NCI-H774 (cell line): Measurements from ENCODE around the gene NETO2.
"Not testable (repeated sequence)": the region's sequence is repeated elsewhere in the genome, so short reads cannot be mapped to it uniquely, and the experiment has no call there.

Experiments
- DNase-seq: peaks from one replicate; lab custom pipeline; 2025; lab: John Stamatoyannopoulos, UW

NETO2 gene

DNA sequence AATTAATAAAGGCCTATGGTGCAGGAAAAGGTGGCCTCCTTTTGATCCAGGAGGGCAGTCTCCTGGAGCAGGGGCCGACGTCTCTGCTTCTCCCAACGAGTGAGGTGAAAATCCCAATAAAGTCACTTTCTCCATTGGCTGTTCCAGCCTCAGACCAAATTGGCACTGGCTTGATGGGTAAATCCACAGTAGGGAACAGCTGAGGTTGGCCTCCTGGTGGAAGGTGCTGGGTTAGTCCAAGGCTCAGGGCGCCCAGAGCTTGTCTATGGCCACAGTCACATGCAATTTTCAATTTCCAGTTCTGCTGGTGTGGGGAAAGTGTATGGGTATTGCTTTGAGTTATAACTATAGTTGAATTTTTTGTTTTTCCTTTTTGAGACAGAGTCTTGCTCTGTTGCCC is 79.0 kb downstream of the NETO2 start:
- DNase-seq = no peak

DNA sequence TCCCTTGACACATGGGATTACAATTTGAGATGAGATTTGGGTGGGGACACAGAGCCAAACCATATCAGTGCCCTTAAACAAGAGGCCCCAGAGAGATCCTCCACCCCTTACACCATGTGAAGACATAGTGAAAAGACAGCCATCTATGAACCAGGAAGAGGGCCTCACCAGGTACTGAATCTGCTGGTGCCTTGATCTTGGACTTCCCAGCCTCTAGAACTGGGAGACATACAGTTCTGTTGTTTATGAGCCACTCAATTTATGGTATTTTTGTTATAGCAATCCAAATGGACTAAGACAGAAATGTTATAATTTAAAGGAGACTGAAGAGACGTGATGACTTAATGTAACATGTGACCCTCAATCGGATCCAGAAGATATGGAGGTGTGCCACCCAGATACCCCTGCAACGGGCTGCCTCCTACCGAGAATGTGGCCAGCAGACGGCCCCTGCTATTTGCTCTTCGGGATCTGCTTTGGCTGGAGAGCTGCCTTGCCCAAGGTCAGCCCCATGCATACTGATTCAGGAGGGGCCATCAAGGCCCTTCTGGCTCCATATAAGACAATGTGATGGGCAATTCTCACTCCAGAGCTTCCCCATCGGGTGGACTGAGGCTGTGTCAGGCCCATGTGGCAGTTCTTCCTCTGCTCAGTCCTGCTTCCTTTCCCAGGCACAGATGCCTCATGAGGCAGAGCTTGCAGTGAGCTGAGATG is 80.6 kb downstream of the NETO2 start:
- DNase-seq = no peak

DNA sequence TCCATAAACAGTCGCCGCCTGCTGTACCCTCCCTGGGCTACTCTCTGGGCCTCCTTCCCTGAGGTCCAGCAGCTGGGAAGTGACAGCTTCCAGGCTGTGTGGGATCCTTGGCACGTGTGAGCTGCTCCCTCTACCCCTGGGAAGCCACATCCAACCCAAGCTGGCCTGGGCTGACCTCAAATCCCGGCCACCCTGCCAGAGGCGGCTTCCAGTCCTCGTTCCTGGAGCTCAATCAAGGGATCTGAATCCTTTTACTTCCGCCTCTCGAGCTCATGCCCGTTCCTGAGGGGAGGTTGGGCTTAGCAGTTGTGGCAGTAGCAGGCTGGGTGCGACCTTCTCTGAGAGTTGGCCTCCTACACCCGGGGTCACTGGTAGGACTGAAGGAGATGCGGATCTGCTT is 82.5 kb downstream of the NETO2 start:
- DNase-seq = no peak

DNA sequence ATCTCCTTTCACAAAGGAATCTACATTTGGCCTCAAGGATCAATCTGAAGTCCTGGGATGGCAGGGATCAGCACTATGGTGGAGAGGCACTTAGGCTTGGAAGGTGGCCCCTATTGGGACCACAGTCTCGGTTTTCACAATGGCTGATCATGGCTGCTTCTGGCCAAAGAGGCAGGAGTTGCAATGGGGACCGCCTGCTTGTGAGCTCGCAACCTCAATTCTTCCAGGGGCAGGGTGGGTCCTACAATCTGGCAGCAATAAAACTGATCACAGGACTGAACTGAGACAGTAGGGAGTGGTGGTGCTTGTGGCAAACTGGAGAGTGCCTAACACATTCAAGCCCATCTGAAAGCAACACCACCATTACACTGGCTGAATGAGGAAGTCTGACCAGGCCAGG is 83.1 kb downstream of the NETO2 start:
- no peak for DNase-seq

DNA sequence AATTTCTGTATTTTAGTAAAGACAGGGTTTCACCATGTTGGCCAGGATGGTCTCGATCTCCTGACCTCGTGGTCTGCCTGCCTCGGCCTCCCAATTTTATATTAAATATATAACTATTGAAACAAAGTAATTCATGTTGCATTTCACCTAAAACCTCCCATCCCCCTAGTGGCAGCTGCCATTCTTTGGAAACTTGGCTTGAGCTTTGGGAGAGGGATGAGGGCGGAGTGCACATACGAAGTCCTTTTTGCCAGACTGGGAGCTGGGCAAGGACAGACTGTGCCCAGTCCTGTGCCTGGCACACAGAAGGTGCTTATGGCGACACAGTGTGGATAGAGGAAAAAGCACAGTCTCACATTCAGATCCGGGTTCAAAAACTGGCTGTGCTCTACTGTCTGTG is 83.8 kb downstream of the NETO2 start:
- DNase-seq = no peak

DNA sequence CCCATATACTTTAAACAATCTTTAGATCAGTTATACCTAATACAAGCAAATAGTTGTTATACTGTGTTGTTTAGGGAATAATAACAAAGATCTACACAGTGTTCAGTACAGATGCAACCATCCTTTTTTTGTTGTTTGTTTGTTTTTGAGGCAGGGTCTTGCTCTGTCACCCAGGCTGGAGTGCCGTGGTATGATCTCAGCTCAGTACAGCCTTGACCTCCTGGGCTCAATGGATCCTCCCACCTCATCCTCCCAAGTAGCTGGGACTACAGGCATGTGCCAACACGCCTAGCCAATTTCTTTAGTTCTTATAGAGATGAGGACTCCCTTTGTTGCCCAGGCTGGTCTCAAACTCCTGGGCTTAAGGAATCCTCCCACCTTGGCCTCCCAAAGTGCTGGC is 84.6 kb downstream of the NETO2 start:
- DNase-seq = not testable (repeated sequence)

DNA sequence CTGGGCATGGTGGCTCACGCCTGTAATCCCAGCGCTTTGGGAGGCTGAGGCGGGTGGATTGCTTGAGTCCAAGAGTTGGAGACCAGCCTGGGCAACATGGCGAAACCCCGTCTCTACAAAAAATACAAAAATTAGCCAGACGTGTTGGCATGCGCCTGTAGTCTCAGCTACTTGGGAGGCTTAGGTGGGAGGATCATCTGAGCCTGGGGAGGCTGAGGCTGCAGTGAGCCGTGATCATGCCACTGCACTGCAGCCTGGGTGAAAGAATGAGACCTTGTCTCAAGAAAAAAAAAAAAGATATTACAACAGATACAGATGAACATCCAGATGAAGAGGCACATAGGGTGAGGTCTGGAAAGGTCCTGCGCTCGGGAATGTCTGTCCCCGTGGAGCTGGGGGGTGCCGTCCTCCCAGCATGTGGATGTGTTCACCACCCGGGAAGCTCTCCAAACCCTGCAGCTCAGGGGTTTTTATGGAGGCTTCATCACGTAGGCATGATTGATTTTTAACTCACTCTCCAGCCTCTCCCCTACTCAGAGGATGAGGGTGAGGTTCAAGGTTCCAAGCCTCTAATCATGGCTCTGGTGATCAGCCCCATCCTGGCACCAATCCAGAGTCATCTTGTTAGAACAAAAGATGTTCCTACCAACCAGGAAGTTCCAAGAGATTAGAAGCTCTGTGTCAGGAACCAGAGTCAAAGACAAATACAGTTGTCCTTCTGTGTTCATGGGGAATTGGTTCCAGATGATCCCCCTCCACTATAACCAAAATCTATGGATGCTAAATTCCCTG is 85.3 kb downstream of the NETO2 start:
- peak; percentile 30 for DNase-seq

DNA sequence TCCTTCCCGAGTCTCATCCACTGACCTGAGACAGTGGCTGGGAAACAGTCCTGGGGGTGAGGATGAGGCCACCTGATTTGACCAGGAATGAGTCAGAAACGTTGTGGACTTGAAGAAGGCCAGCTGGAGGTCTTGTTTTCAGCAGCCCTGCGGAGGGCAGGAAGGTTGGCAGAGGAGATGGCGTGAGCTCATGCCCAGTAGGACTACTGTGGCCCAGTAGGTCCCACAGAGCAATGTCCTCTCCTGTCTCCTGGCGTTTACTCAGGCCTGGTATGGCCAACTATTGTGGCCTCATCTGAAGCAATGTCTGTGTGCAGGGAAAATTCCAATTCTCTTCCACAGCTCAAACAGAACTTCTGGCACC is 86.1 kb downstream of the NETO2 start:
- DNase-seq = no peak

DNA sequence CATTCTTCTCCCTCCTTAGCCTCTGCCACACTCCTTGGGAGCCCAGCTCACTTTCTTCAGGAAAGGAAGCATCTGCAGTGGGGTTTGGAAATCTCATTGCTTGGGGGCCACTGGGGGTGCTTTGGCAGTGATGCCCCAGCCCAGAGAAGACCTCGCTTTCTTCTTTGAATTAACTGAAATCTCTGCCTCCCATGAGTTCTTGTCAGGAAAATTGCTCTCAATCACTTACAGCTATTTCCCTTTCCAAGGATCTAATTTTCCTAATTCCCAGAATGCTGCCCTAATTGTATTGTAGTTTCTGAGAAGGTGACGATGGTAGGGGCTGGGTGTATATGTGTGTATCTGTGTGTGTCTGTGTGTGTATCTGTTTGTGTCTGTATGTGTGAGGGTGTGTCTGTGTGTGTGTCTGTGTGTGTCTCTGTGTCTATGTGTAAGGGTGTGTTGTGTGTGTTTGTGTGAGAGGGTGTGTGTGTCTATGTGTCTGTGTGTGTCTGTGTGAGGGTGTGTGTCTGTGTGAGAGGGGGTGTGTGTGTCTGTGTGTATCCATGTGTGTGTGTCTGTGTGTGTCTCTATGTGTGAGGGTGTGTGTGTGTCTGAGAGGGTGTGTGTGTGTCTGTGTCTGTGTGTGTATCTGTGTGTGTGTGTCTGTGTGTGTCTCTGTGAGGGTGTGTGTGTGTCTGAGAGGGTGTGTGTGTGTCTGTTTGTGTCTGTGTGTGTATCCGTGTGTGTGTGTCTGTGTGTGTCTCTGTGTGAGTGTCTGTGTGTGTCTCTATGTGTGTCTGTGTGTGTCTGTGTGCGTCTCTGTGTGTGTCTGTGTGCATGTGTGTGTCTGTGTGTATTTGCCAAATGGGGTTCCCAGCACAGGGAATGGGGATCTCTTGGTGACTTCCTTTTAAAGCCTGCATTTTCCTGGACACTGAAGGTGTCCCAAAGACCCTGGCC is 86.8 kb downstream of the NETO2 start:
- DNase-seq = no peak

DNA sequence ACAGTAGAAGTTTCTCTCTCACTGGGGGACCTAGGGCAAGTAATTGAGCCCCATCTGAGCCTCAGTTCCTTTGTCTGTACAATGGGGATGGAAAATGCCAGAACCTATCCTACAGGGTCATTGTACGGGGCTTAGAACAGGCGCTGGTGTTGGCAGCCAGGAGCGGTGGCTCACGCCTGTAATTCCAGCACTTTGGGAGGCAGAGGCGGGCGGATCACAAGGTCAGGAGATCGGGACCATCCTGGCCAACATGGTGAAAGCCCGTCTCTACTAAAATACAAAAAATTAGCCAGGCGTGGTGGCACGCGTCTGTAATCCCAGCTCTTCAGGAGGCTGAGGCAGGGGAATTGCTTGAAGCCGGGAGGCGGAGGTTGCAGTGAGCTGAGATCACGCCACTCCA is 87.7 kb downstream of the NETO2 start:
- not testable (repeated sequence) for DNase-seq

DNA sequence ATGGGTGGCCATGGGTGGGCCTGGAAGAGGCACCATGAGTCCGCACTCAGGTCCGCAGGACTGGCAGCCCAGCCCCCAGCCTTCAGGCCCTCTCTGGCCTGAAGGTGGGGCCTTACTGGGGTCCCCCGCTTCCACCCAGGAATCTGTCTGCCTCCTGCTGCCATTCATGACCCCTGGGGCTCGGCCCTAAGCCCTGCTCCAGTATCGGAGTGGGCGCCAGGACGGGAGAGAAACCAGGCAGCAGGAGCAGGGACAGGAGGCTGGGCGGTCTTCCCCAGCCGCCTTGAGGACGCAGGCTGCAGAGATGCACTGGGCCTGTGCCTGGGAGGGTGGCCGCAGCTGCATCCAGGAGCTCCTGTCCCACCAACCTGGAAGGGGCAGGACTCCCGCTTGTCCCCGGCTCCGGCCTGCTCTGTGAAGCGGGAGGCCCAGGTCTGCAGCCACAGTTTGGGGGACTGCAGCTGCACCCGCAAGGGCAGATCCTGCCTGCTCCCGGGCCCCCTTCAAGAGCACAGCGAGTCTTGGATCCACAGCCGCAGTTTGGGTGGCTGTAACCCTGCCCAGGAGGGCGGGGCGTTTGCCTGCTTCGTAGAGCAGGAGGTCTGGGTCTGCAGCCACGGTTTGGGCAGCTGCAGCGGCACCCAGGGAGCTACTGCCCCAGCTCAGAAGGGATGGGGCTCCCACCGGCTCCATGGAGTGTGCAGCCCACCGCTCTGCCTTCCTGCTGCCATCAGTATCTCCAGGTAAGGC is 88.4 kb downstream of the NETO2 start:
- no peak for DNase-seq

DNA sequence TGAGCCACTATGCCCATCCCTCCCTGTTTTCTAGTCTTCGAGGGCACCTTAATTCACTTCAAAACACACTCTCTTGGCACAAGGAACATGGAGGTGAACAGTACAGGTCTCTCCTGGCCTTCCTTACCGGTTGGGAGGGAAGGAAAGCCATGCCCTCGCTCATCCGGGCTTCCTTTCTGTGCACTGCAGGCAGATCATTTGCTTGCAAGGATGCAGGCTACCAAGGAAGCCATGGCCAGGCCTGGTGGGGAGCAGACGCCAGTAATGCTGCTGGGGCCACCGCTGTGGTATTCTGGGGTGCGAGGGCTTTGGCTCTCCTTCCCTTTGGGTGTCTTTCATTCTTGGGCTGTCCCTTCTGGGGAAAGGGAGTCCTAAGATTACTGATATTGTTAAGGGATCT is 89.4 kb downstream of the NETO2 start:
- no peak for DNase-seq

DNA sequence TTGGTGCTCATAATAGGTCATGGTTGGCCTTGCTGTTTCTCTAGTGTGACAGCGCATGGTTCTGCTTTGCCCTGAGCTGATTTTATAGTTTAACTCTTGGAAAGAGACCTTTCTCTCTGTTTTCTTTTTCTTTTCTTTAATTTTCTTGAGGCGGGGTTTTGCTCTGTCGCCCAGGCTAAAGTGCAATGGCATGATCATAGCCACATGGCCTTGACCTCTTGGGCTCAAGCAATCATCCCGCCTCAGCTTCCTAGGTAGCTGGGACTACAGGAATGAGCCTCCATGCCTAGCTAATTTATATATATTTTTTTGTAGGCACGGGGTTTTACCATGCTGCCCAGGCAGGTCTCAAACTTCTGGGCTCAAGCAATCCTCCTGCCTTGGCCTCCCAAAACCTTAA is 89.8 kb downstream of the NETO2 start:
- DNase-seq = no peak

DNA sequence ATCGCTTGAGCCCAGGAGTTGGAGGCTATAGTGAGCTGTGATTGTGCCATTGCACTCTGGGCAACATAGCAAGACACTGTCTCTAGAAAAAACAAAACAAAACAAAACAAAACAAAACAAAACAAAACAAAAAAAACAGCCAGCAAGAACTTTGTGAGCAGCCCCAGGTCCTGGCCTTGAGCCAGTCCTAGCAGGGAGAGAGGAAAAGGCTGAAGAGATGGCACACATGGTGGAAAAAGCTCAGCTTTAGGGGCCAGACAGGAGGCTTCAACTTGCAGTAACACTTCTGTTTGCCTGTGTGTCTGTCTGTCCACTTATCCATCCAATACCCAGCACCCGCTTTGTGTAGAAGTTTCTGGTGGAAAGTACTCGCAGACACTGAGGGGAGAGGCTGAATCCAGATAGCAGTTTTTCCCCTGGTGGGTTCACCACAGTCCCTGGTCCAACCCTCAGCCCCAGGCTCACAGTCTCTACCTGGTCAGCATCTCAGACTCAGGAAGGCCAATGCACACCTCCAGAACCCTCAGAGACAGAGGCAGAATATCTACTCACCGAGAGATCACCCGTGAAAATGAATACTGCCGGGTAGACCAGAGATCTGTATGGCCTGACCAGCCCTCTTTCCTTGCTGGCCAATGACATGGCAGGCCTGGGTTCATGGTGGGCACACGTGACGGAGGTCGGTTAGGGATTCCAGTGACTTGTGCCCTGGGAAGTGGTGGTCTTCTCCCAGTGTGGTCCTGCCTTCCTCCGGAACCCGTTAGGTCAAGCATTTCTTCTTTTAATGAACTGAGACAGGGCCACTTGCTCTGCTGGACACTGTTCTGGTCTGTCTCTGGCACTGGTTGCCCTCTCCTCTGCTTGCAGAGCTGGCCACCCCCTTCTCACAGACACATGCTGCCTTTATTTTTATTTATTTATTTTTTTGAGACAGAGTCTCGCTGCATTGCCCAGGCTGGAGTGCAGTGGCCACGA is 90.8 kb downstream of the NETO2 start:
- no peak for DNase-seq

DNA sequence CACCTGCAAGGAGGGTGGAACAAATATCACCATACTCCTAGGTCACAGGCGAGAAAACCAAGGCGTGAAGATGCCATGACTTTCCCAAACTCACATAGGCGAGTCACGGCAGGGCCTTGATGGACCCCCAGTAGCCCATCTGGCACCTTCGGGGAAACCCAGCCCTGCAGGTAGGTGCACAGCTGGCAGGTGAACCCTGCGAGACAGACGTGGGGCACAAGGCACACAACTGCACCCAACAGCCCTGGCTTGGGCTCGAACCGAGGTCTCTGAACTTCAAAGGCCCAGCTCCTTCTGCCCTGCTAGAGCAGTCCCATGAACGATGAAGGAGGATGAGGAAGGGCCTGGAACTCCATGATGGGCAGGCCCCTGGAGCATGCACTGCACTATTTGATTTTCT is 92.7 kb downstream of the NETO2 start:
- DNase-seq = no peak

DNA sequence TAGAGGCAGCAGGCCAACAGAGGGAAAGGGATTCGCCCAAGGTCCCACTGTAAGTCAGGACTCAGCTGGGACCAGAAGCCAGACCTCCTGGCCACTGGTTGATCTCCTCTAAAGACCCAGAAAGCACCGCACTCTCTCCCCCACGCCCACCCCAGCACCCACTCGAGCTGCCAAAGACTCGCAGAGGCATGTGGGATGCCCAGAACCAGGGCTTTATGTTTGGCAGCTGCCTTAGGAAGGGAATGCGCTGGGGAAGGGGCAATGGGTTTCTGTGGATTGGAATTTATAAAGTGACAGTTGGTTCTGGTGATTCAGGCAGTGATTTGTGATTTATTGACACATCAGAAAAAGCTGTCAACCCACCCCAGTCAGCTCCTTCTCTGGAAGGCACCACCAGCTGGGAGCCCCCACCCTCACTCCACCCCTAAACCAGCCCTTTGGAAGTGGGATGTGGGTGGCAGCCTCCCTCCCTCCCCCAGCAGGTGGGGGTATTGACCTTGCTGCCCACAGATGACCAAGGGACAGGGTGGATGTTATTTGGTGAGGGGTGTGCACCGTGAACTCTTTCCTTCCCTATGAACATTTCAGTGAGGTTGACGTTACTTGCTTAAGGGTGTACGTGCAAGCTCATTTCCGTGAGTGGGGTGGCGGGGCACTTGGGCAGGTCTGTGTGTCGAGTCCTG is 93.7 kb downstream of the NETO2 start:
- no peak for DNase-seq

DNA sequence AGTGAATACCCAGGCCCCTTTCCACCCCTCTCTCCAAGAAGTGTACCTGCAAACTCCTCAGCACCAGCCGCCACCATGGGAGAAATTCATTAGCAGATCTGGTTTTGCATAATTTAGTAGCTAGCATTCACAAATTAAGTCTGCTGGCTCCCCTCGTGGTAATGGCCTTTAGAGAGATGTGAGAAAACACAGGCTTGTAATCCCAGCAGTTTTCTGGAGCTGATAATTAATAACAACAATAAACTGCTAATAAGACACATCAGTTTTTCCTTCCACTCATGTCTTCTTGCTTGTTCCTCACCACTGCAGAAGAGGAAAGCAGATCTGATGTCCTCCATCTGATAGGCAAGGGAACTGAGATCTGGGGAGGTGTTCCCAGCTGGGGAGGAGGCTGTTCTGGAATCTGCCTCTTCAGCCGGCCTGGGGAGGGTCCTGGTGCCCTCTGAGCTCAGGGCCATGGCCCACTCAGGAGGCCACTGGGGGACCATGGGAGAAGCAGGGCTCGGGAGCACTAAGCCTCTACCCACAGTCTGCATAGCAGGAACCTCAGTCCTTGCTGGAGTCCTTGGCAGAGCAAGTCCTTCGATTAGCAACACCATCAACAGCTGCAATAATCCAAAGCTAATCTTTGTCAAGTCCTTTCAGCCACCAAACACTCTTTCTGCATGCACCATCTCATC is 96.1 kb downstream of the NETO2 start:
- DNase-seq = no peak

DNA sequence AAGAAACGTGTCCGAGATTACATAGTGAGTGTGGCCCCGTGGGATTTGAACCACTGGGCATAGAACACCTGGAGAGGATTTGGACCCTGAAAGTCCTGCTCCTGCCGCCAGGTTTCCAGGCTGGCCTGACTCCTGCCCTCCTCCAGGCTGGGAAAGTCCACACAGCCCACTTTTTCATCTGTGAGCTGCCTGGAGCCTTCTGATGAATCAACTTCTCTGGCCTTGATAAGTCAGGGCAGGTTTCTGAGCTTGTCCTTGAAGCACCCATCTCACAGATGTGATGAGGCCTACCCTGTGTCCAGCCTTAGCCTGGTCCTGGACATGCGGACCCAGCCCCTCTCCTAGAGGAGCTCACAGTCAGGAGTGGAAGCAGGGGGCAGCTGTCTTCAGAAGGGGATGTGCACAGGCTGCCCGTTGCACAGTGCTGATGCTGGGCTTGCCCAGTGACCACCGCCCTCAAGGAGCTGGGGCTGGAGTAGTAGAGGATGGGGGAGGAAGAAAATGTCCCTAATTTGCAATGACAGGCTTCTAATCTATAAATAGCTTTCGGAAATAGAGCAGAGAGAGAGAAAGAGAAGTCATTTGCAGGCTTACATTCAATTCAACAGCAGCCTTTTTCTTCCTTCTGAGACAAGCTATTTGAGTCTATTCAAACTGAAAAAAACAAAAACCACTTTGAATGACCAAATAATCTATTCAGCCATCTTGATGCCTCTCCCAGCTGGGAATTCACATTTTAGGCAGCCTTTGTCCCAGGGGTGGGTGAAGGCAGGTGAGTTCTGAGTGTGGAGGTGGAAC is 96.8 kb downstream of the NETO2 start:
- DNase-seq = no peak

DNA sequence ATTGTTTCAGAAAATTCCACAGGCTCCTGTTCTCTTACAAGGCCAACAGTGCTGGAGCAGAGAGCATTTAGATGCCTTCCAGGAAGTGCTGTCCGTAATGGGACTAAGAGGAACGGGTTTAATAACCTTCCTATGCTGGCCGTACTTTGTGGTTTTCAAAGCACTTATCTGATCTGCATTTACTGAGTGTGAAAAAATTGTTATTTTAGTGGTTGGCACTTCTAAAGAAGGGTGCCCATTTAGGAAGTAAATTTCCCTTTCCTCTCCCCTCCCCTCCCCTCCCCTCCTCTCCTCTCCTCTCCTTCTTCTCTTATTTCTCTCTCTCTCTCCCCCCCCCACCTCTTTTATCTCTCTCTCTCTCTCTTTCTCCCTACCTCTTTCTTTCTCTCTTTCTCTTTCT is 98.3 kb downstream of the NETO2 start:
- DNase-seq = no peak
